Adipocyte (in vitro differentiated cells): Measurements from ENCODE around the gene RPL13.

ENCODE experiments used
- DNase-seq: peaks from one replicate; pipeline ENCODE4 v3.0.0-alpha.2; 2015; ENCODE audit warnings: low read depth
- H3K27me3 ChIP-seq: replicated peaks from 2 replicates; pipeline ENCODE4 v1.7.0; 2013; ENCODE audit warnings: mild to moderate bottlenecking, low read length, moderate library complexity; ENCODE audit not compliant: control insufficient read depth, insufficient read depth
- H3K36me3 ChIP-seq: 2 replicates; pipeline ENCODE4 v1.7.0; 2013; ENCODE audit warnings: low read length, mild to moderate bottlenecking, moderate library complexity; ENCODE audit not compliant: control insufficient read depth, insufficient read depth, severe bottlenecking
- H3K4me1 ChIP-seq: 2 replicates; pipeline ENCODE4 v1.7.0; 2013; ENCODE audit warnings: mild to moderate bottlenecking, low read length, moderate library complexity; ENCODE audit not compliant: control insufficient read depth, insufficient read depth
- H3K4me3 ChIP-seq: 2 replicates; pipeline ENCODE4 v1.7.0; 2013; ENCODE audit warnings: mild to moderate bottlenecking, low read length, moderate library complexity
- H3K9ac ChIP-seq: 2 replicates; pipeline ENCODE4 v1.7.0; 2013; ENCODE audit warnings: mild to moderate bottlenecking, low read length, moderate library complexity
- H3K9me3 ChIP-seq: 2 replicates; pipeline ENCODE4 v1.7.0; 2013; ENCODE audit warnings: mild to moderate bottlenecking, low read length, moderate library complexity; ENCODE audit not compliant: control insufficient read depth

Gene RPL13

GRCh38 chr16:89555265-89555664 is 5.2 kb upstream of the RPL13 start:
- DNase-seq: no peak
- Histone ChIP-seq H3K27me3 (no peaks in the 10 kb centered on the region), H3K9ac (no peak overlapping the region), H3K36me3 (peaks cover 63% of the 10 kb centered on the region), H3K9me3 (no peaks in the 10 kb centered on the region), H3K4me1 (peaks cover 18% of the 10 kb centered on the region), H3K4me3 (no peak overlapping the region)

GRCh38 chr16:89555780-89556179 is 4.7 kb upstream of the RPL13 start:
- Histone ChIP-seq H3K9me3 (no peaks in the 10 kb centered on the region), H3K36me3 (peaks cover 58% of the 10 kb centered on the region)
- no peak for DNase-seq

GRCh38 chr16:89556750-89557689 is 3.5 kb upstream of the RPL13 start:
- H3K9ac ChIP-seq: no peak overlapping the region
- peaks cover 55% of the 10 kb centered on the region for H3K36me3 ChIP-seq
- DNase-seq: peak; percentile 82
- H3K4me3 ChIP-seq: no peak overlapping the region
- no peaks in the 10 kb centered on the region for H3K27me3 ChIP-seq
- no peaks in the 10 kb centered on the region for H3K9me3 ChIP-seq
- H3K4me1 ChIP-seq: peaks cover 22% of the 10 kb centered on the region

More at GRCh38 chr16:89555780-89556179, 4.7 kb upstream of the RPL13 start:
- H3K27me3 ChIP-seq: no peaks in the 10 kb centered on the region
- H3K4me3 ChIP-seq: no peak overlapping the region
- H3K9ac ChIP-seq: no peak overlapping the region
- H3K4me1 ChIP-seq: peaks cover 18% of the 10 kb centered on the region

- H3K4me3 ChIP-seq: no peak overlapping the region
- peaks cover 30% of the 10 kb centered on the region for H3K4me1 ChIP-seq
- H3K9me3 ChIP-seq: no peaks in the 10 kb centered on the region
- H3K9ac ChIP-seq: no peak overlapping the region
- H3K27me3 ChIP-seq: no peaks in the 10 kb centered on the region
- DNase-seq: no peak
- H3K36me3 ChIP-seq: peaks cover 55% of the 10 kb centered on the region
Measured at GRCh38 chr16:89557690-89558490, 2.6 kb upstream of the RPL13 start.

- peak overlapping the region; percentile 89 for H3K4me3 ChIP-seq
- H3K4me1 ChIP-seq: peaks cover 63% of the 10 kb centered on the region
- H3K36me3 ChIP-seq: peaks cover 45% of the 10 kb centered on the region
- H3K9ac ChIP-seq: peak overlapping the region; percentile 99
- no peaks in the 10 kb centered on the region for H3K27me3 ChIP-seq
- no peaks in the 10 kb centered on the region for H3K9me3 ChIP-seq
- DNase-seq: peak; percentile 50
Measured at GRCh38 chr16:89561142-89561883, 831 bp downstream of the RPL13 start.

- H3K36me3 ChIP-seq: peaks cover 38% of the 10 kb centered on the region
Measured at GRCh38 chr16:89561884-89562599, 1.6 kb downstream of the RPL13 start.

GRCh38 chr16:89562939-89563338 is 2.5 kb downstream of the RPL13 start:
- Histone ChIP-seq H3K4me1 (peaks cover 58% of the 10 kb centered on the region), H3K4me3 (peak overlapping the region; percentile 89), H3K27me3 (no peaks in the 10 kb centered on the region), H3K9ac (peak overlapping the region; percentile 99), H3K9me3 (no peaks in the 10 kb centered on the region), H3K36me3 (peaks cover 38% of the 10 kb centered on the region)
- DNase-seq: no peak

More at GRCh38 chr16:89561884-89562599, 1.6 kb downstream of the RPL13 start:
- no peaks in the 10 kb centered on the region for H3K9me3 ChIP-seq
- H3K9ac ChIP-seq: peak overlapping the region; percentile 99
- no peaks in the 10 kb centered on the region for H3K27me3 ChIP-seq
- peaks cover 63% of the 10 kb centered on the region for H3K4me1 ChIP-seq
- peak overlapping the region; percentile 89 for H3K4me3 ChIP-seq
- peak; percentile 24 for DNase-seq

- no peak for DNase-seq
Measured at GRCh38 chr16:89563639-89564392, 3.3 kb downstream of the RPL13 start.

GRCh38 chr16:89564476-89565255 is 4.2 kb downstream of the RPL13 start:
- DNase-seq: no peak
- Histone ChIP-seq H3K9ac (peak overlapping the region; percentile 99), H3K27me3 (peaks cover 9% of the 10 kb centered on the region), H3K9me3 (no peaks in the 10 kb centered on the region), H3K4me3 (no peak overlapping the region), H3K4me1 (peaks cover 47% of the 10 kb centered on the region), H3K36me3 (peaks cover 38% of the 10 kb centered on the region)

More at GRCh38 chr16:89563639-89564392, 3.3 kb downstream of the RPL13 start:
- Histone ChIP-seq H3K9ac (peak overlapping the region; percentile 99), H3K4me1 (peaks cover 53% of the 10 kb centered on the region), H3K36me3 (peaks cover 38% of the 10 kb centered on the region), H3K4me3 (peak overlapping the region; percentile 21), H3K9me3 (no peaks in the 10 kb centered on the region), H3K27me3 (peaks cover 3% of the 10 kb centered on the region)
